ENCODE results near the gene IFITM5.
"Not testable (repeated sequence)": the region's sequence is repeated elsewhere in the genome, so short reads cannot be mapped to it uniquely, and the experiment has no call there.

IFITM5 gene

DNA sequence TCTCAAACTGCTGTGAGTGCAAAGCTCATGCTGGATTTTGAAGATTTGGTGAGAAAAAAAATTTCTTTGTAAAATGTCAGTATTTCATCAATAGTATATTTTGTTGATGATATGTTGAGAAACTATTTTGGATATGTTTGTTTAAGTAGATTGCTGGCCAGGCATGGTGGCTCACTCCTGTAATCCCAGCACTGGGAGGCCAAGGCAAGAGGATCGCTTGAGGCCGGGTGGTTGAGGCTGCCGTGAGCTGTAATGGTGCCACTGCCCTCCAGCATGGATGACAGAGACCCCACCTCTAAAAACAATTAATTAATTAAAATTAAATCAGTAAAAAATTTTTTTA is 28.2 kb upstream of the IFITM5 start:
- FAIRE-seq = no peak

DNA sequence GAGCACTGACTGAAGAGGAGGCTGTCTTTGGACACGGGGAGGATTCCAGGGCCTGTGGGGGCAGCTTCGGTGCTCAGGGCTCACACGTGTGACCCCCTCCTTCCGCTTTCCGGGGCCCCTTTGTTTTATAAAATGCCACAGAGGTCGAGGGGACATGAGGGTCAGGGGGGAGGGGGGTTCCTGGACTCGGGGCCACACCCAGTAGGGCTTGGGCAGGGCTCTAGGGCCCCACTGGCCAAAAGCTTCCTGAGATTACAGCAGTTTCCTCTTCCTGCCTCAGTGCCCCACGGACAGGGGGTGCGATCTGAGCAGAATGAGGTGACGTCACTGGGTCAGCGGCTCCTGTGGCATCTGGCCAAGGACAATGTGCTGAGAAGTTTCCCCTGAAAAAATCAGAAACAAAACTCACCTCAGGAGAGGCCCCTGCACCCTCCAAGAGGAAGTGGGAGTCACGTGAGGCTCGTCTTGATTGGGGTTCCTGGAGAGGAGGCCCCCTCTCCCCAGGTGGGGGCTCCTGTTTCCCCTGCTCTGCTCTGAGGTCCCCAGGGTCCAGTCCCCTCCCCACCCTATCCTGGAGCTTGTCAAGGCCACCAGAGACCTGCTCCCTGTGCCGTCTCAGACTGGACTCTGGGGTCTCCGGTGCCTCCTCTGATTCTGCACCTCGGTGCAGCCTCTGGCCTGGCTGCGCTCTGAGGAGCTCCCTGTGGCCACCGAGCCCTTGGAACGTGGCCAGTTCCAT is 27.7 kb upstream of the IFITM5 start:
- FAIRE-seq = no peak

DNA sequence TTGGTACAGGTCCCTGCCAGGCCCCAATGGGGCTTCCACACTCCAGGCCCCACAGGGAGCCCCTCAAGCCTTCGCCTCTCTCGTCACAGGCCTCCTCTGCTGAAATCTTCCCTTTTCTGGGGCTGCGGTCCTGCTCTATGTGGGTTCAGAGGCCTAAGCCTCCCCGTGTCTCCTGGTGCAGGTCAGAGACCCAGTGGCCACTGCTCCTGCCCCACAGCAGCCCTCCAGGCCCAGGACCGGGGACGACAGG is 27.2 kb upstream of the IFITM5 start:
- FAIRE-seq = no peak

DNA sequence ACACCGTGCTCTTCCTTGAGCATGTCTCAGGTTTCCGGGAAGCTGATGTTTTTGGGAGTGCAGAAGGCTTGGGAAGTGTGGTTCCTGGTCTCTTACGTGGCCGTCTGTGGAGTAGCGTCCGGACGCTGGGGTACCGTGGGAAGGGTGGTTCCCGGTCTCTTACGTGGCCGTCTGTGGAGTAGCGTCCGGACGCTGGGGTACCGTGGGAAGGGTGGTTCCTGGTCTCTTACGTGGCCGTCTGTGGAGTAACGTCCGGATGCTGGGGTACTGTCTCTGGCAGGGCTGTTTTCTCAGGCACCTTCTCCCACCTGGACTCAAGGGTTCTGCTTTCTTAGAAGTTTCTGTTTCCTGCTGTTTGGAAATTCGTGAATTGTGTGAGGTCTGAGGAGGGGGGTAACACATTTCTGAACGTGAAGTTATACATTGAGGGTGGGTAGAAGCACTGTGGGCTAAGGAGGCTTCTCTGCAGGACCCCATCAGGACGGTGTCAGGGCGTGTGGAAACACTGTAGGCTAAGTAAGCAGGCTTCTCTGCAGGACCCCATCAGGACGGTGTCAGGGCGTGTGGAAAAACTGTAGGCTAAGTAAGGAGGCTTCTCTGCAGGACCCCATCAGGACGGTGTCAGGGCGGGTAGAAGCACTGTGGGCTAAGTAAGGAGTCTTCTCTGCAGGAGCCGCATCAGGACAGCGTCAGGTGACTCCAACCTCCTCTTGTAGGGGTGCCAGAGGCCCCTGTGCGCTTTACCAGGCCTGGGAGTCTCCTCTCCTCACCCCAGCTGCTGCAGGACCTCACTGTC is 26.7 kb upstream of the IFITM5 start:
- no peak for FAIRE-seq

DNA sequence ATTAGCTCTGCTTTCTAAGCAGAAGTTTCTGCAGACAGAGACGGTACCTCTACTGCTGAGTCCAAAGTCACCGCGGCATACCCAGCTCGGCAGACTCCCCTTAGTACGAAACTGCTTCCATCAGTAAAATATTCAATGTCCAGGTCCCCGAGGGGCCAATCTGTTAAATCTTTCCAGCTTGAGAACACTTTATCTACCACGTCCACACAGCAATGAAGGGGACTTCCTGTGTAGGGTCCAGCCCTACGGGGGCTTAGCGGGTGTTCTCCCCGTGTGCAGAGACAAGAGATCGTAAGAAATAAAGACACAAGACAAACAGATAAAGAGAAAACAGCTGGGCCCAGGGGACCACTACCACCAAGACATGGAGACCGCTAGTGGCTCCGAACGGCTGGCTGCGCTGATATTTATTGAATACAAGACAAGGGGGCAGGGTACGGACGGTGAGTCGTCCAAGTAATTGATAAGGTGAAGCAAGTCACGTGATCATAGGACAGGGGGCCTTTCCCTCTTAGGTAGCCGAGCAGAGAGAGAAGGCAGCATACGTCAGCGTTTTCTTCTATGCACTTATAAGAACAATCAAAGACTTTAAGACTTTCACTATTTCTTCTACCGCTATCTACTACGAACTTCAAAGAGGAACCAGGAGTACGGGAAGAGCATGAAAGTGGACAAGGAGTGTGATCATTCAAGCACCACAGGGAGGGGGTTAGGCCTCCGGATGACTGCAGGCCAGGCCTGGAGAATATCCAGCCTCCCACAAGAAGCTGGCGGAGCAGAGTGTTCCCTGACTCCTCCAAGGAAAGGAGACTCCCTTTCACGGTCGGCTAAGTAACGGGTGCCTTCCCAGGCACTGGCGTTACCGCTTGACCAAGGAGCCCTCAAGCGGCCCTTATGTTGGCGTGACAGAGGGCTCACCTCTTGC is 25.5 kb upstream of the IFITM5 start:
- not testable (repeated sequence) for FAIRE-seq

DNA sequence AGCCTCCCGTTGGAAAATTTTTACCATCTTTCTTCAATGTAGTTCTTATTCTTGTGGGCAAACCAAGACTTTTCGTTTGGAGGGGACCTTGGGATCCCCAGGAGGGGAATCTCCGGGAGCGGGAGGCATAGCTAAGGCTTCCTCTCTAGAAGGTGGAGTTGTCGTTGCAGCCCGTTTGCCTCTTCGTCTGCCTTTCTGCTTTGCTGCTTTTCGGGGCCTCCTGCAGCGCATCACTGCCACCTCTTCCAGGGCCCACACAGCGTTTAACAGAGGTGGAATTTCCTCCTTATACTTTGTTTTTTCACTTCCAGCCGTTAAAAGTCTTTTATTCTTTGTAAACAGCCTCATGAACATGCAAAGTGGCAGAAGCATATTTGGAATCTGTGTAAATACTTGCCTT is 24.8 kb upstream of the IFITM5 start:
- FAIRE-seq = no peak

DNA sequence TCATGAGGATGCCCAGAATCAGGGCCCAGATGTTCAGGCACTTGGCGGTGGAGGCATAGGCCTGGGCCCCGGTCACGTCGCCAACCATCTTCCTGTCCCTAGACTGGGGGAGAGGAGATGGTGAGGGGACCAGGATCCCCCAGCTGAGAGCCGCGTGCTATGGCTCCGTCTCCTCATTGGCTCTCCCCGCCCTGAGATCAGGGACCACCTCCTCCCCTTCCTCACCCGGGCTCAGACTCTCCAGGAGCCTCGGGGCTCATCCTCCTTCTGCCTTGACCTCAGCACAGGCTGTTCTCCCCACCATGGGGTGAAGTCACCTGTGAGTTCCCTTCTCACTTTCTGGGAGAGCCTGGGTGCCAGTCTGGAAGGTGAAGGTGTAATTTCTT is 20.6 kb upstream of the IFITM5 start:
- FAIRE-seq = not testable (repeated sequence)

DNA sequence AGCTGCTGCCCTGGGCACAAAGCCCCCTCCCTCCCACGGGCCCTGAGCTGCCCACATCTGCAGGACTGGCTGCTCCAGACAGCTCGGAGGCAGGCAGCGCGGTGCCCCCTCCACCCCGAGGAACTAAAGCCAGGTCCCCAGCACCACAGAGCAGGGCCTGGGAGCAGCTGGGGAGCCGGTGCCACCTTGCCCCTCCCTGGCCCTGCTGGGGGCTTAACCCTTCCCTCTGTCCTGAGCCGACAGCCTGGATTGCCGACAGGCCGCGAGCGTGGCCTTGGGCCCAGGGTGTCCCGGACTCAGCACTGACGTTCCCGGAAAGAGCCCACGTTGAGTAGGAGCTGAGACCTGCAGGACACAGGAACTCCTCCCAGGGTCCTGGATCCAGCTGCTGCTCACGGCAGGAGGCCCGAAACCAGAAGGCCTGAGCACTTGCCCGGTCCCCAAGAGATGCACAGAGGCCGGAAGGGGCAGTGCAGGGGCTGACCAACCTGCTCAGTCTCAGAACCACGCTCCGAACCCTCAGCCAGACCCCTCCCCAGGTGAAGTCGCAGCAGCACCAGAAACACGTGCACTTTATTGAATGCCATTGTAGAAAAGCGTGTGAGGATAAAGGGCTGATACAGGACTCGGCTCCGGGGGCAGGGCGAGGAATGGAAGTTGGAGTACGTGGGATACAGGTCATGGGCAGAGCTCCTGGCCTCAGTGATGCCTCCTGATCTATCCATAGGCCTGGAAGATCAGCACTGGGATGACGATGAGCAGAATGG is 20.0 kb upstream of the IFITM5 start:
- FAIRE-seq = not testable (repeated sequence)

DNA sequence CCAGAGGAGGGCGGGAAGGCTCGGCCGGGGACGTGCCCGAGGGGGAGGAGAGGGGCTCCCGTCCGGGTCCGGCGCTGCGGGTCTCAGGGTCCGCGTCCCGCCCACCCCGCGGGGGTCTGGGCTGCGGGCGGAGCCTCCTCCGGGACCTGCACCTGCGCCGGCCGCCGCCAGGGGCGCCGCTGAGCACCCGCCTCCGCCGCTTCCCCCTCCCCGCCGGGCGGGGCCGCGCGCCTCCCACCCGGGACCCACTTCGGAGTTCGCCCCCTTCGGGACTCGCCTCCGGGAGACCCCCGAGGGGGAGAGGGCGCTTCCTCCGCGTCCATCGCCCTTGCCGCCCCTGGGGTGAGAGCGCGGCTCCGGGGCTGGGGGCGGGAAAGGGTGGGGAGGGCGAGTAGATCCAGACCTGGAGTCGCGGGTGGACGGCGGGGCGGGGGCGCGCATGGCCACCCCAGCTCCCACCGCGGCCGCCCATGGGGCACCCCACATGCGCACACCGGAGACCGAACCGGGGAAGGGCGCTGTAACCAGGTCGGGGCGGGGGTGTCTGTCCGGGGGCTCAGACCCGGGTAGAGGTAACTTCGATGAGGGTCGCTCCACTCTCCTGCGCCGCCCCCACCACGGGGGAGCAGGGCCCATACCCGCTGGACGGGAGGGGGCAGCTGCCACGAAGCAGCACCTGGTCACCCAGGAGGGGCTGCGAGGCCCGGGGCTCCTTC is 19.2 kb upstream of the IFITM5 start:
- FAIRE-seq = not testable (repeated sequence)

DNA sequence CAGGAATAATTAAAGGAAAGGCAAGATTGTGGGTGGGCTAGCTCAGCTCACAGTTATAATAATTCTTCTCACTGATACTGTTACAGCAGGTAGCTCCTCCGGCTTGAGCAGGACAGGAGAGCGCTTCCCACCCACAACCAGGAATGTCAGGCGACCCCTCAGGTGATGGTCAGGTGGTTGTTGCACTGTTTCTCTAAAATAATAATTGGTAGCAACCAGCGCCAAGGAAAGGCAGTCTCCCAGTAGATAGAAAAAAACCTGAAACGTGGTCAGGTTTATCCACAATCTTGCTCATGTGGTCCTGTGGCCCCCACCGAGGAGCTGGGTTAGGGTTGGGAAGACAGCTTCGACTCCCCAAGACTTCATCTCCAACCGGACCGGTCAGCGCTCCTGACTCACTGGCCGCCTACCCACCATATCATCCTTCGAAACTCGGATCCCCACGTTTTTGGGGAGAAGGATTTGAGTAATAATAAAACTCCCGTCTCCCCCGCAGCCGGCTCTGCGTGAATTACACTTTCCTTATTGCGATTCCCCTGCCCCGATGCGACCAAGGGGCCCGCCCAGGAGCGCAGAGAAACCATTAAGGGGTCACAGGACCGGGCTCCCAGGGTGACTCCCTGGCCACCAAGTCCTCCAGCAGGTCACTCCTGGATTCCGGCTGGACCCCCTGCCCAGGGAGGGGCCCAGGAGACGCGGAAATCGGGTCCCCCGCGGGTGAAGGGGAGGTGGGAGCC is 18.5 kb upstream of the IFITM5 start:
- not testable (repeated sequence) for FAIRE-seq

DNA sequence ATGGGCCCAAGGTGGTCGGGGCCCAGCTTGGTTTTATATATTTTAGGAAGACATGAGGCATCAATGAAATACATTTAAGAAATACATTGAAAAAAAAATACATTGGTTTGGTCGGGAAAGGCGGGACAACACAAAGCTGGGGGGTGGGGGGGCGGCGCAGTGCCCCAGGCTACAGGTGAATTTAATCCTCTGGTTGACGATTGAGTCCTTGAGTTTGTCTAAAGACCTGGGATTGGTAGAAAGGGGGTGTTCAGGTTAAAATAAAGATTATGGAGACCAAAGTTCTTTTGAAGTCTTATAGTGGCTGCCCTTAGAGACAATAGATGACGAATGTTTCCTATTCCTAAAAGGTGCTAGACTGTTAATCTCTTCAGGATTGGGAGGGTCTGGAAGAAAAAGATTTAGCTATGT is 17.6 kb upstream of the IFITM5 start:
- no peak for FAIRE-seq

DNA sequence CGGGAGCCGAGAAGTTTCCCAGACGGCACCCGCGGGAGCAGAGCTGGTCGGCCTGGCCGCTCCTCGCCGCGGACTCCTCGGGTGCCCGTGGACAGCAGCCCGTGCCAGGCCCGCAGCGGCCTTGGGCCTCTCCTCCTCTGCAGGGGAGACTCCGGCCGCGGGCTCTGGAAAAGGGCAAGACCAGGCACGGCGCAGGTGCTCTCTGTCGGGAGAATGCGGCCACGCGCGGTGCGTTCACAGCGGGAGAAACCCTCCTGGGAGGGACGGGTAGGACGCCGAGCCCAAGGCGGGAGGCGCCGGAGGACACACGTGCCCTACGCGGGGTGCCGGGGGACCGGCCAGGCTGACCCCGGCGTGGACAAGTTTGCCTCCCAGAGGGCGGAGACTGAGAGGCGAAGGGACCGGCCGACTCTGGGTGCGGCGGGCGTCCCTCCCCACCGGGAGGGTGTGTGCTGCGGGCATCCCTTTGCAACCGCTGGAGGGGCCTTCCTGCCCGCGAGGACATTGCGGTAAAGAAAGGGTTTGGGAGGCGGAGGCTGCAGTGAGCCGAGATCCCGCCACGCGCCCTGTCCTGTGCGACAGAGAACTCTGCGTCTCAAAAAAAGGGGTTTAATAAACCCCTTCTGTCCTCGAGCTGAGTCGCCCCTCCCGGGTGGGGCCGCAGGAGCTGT is 16.8 kb upstream of the IFITM5 start:
- no peak for FAIRE-seq

DNA sequence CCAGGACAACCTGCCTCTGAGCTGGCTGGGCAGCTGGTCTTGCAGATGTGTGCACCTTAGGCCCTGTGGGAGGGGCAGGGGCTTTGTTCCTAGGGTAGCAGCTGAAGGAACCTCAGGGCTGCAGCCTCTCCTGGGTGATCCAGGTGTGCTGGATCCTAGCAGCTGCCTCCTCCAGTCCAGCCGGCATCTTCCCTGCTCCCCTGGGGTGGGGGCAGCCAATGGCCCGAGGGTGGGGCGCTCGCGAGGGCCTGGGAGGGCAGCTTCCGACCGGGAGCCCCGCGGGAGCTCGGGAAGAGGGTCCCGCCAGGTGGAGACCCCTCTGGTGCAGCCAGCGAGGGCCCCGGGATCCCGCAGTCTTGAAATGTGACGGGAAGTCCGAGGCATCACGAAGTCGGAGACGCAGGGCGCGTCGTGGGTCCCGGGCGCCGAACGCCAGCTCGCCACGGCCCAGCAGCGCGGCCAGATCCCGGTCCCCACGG is 16.2 kb upstream of the IFITM5 start:
- no peak for FAIRE-seq

DNA sequence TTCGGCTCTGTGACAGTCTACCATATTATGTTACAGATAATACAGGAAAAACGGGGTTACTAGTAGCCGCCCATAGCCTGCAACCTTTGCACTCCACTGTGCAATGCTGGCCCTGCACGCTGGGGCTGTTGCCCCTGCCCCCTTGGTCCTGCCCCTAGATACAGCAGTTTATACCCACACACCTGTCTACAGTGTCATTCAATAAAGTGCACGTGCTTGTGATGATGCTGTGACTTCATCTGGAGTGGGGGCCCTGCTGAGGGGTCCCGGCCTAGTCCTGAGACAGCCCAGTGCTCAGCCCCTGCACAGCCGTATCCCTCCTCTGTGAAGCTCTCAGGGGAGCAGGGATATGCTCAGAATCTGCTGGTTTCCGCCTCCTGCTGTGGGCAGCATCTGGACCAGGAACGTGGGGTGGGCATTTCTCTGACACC is 15.7 kb upstream of the IFITM5 start:
- FAIRE-seq = no peak

DNA sequence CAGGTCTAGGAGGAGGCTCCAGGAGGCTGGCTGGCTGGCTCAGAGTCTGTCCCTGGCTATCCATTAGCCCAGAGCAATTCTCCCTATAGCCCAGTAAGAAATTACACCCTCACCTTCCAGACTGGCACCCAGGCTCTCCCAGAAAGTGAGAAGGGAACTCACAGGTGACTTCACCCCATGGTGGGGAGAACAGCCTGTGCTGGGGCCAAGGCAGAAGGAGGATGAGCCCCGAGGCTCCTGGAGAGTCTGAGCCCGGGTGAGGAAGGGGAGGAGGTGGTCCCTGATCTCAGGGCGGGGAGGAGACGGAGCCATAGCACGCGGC is 15.2 kb upstream of the IFITM5 start:
- not testable (repeated sequence) for FAIRE-seq

DNA sequence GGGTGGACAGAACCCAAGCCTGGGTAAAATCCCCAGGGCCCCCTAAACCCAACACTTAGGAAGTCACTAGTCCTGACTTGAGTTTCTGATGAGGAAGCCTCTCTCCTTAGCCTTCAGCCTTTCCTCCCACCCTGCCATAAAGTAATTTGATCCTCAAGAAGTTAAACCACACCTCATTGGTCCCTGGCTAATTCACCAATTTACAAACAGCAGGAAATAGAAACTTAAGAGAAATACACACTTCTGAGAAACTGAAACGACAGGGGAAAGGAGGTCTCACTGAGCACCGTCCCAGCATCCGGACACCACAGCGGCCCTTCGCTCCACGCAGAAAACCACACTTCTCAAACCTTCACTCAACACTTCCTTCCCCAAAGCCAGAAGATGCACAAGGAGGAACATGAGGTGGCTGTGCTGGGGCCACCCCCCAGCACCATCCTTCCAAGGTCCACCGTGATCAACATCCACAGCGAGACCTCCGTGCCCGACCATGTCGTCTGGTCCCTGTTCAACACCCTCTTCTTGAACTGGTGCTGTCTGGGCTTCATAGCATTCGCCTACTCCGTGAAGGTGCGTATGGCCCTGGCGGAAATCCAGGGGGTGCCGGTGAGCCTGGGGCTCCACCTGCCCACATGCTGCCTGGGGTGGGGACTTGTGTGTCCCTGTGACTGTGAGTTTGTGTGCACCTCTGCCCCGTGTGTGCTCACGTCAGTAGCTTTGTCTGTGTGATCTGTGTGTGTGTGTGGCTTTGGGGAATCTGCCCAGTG is 14.6 kb upstream of the IFITM5 start, which contains the start of gene IFITM1:
Gene IFITM1 (plus strand): TSS at position 254 of the 767 bp plus-strand sequence. CDS start 131 bp downstream, at position 385.
- FAIRE-seq = peak; percentile 53

DNA sequence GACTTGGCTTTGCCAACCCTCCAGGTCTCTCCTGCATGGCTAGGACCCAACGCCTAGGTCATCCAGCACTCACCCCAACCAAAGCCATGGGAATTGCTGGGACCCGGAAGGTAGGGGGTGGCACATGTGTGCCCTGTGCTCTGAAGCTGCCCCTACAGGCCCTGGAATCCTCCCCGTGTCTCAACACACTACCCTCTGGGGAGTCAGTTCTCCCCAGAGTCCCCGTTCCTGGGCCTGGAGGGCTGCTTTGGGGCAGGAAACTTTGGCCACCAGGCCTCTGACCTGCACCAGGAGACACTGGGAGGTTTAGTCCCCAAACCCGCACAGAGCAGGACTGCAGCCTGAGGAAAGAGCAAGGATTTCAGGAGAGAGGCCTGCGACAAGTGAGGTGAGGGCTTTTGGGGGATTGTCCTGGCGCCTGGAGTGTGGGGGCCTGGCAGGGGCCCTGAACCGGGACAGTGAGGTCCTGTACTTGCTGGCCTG is 14.0 kb upstream of the IFITM5 start:
- no peak for FAIRE-seq

DNA sequence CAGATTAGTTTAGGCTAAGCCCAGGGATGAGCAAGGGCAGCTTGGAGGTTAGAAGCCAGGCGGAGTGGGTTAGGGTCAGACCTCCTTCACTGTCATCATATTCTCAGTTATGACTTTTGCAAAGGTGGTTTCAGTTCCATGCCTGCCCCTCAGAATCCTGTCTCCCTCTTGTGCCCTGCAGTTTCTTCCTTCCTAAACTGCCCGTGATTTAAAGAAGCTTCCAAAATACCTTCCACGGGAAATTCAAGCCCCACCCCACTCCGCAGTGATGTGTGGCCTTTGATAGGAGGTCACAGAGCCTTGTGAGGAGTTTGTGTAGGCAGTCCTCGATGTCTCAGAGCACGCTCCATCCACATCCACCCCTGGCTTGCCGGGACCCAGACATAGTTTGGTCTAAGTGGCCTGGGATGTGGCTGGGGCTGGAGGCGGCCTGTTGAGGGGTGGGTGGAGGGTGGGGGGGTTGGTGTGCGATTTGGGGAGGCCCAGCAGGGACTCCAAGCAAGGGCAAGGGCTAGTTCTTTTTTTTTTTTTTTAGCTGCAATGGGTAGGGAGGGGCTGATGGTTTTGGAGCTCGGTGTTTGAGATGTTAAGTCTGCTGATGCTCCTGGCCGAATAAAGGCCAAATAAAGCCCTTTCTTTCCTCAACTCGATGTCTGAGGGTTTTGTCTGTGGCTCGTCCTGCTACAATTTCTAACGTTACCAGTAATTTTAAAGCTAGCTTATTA is 12.9 kb upstream of the IFITM5 start:
- no peak for FAIRE-seq
